Skeletal muscle tissue (tissue), 4 donors: ENCODE measurements around the gene PTPN14. TPM values are rescaled to one million over a fixed set of nuclear protein-coding genes. Genes with fewer than 3 reads are reported as not detected.

Source experiments
- H3K27ac ChIP-seq: one replicate; pipeline ENCODE4 v1.7.0; 2013; ENCODE audit warnings: mild to moderate bottlenecking, low read depth, low read length, inconsistent platforms
- H3K27me3 ChIP-seq, 3 donors: one replicate each; pipeline ENCODE4 v1.7.0; 2013; ENCODE audit warnings: low read length in 3 of 3; ENCODE audit not compliant: control insufficient read depth in 3 of 3, insufficient read depth in 3 of 3
- H3K36me3 ChIP-seq, 3 donors: one replicate each; pipeline ENCODE4 v1.7.0; 2013; ENCODE audit warnings: low read length in 3 of 3; ENCODE audit not compliant: control insufficient read depth in 3 of 3, insufficient read depth in 3 of 3
- H3K4me1 ChIP-seq, 3 donors: one replicate each; pipeline ENCODE4 v1.7.0; 2013; ENCODE audit warnings: low read length in 3 of 3, mild to moderate bottlenecking in 3 of 3; ENCODE audit not compliant: control insufficient read depth in 3 of 3, insufficient read depth in 3 of 3
- H3K4me3 ChIP-seq, 3 donors: one replicate each; pipeline ENCODE4 v1.7.0; 2013; ENCODE audit warnings: low read length in 3 of 3
- H3K9ac ChIP-seq, 3 donors: one replicate each; pipeline ENCODE4 v1.7.0; 2013; ENCODE audit warnings: low read length in 3 of 3, mild to moderate bottlenecking in 3 of 3, moderate library complexity in 2 of 3, low read depth in 1 of 3
- H3K9me3 ChIP-seq, 3 donors: one replicate each; pipeline ENCODE4 v1.7.0; 2013; ENCODE audit warnings: low read length in 3 of 3; ENCODE audit not compliant: control insufficient read depth in 3 of 3
- total RNA-seq: library from RNA; depleted of rRNA; stranded (reverse); fragments of >200 nt; gene quantifications from one replicate; pipeline ENCODE4 v1.2.3, GENCODE V29; 2014
- donor health status: Osteomylitis.

Gene PTPN14
- total RNA-seq, 1 donor from 2014 or later: 19.8 TPM

DNA sequence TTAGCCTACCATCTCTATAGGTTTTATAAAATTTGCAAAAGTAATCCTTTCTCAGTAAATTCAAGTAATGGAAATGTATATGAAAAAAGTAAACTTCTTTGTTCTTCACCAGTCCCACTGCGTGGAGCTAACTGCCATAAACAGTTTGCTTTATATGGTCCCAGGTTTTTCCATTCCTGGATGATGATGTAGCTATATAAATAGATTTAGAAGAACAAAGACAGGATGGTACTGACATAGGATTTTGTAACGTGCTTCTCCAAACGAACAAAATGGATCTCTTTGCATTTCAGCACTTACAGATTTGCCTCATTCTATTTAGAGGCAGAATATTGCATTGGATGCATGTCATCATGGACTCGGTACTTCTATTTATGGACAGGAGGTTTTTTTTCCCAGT is 213.2 kb downstream of the PTPN14 start:
- H3K36me3 ChIP-seq: peaks cover 0 to 5% (median 0%) of the 10 kb centered on the region in 3 donors
- peak overlapping the region in 1 of 3 donors; percentile 24 for H3K4me3 ChIP-seq
- no peaks in the 10 kb centered on the region for H3K9me3 ChIP-seq
- no peak overlapping the region for H3K27ac ChIP-seq
- peak overlapping the region in 1 of 3 donors; percentile 44 for H3K9ac ChIP-seq
- H3K27me3 ChIP-seq: no peaks in the 10 kb centered on the region
- peaks cover 7 to 9% (median 7%) of the 10 kb centered on the region in 3 donors for H3K4me1 ChIP-seq

GRCh38 chr1:214337511-214337910 is 213.9 kb downstream of the PTPN14 start:
- Histone ChIP-seq H3K27ac (no peak overlapping the region), H3K4me1 (peaks cover 7 to 11% (median 7%) of the 10 kb centered on the region in 3 donors), H3K9me3 (no peaks in the 10 kb centered on the region), H3K9ac (no peak overlapping the region), H3K4me3 (no peak overlapping the region), H3K27me3 (no peaks in the 10 kb centered on the region), H3K36me3 (peaks cover 0 to 5% (median 0%) of the 10 kb centered on the region in 3 donors)

GRCh38 chr1:214337015-214337414 is 214.4 kb downstream of the PTPN14 start:
- Histone ChIP-seq H3K9ac (no peak overlapping the region), H3K4me1 (peaks cover 7 to 11% (median 7%) of the 10 kb centered on the region in 3 donors), H3K36me3 (peaks cover 0 to 5% (median 0%) of the 10 kb centered on the region in 3 donors), H3K4me3 (no peak overlapping the region), H3K27me3 (no peaks in the 10 kb centered on the region), H3K9me3 (no peaks in the 10 kb centered on the region), H3K27ac (no peak overlapping the region)

GRCh38 chr1:214335567-214335966 is 215.8 kb downstream of the PTPN14 start:
- Histone ChIP-seq H3K27ac (no peak overlapping the region), H3K4me3 (no peak overlapping the region), H3K36me3 (peaks cover 0 to 5% (median 0%) of the 10 kb centered on the region in 3 donors), H3K9ac (no peak overlapping the region), H3K4me1 (peaks cover 7 to 12% (median 7%) of the 10 kb centered on the region in 3 donors), H3K27me3 (no peaks in the 10 kb centered on the region), H3K9me3 (no peaks in the 10 kb centered on the region)

- peaks cover 3 to 10% (median 10%) of the 10 kb centered on the region in 3 donors for H3K36me3 ChIP-seq
- no peak overlapping the region for H3K27ac ChIP-seq
Observed at GRCh38 chr1:214332946-214333798, 218.2 kb downstream of the PTPN14 start.

DNA sequence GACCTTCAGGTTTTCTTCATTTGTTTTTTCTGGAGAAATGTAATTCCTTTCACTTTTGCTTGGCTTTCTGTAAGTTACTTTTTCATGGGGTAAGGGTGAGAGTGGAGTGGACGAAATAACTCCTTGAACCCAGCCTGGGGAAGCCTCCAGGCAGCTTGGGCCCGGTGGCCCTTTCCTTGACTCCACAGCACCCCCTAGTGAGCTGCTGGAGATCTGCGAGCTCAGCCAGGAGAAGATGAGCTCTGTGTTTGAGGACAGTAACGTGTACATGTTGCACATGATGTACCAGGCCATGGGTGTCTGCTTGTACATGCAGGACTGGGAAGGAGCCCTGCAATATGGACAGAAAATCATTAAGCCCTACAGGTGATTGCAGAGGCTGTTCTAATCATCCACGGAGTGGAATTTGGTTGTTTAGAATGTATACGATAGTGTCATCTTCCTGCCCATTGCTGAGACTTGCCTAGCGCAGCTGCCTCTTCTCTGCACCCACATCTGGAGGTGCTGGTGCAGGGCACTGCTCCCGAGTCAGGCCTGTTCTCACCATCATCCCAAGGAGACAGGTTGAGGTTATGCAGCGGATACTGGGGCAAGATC is 219.5 kb downstream of the PTPN14 start:
- no peaks in the 10 kb centered on the region for H3K9me3 ChIP-seq
- no peak overlapping the region for H3K4me3 ChIP-seq
- H3K9ac ChIP-seq: no peak overlapping the region
- H3K27ac ChIP-seq: no peak overlapping the region
- H3K36me3 ChIP-seq: peaks cover 6 to 13% (median 10%) of the 10 kb centered on the region in 3 donors
- no peaks in the 10 kb centered on the region for H3K27me3 ChIP-seq
- H3K4me1 ChIP-seq: peaks cover 2 to 13% (median 7%) of the 10 kb centered on the region in 3 donors

More at GRCh38 chr1:214332946-214333798, 218.2 kb downstream of the PTPN14 start:
- no peak overlapping the region for H3K4me3 ChIP-seq
- H3K9me3 ChIP-seq: no peaks in the 10 kb centered on the region
- H3K27me3 ChIP-seq: no peaks in the 10 kb centered on the region
- H3K9ac ChIP-seq: peak overlapping the region in 1 of 3 donors; percentile 10
- H3K4me1 ChIP-seq: peaks cover 5 to 14% (median 14%) of the 10 kb centered on the region in 3 donors

DNA sequence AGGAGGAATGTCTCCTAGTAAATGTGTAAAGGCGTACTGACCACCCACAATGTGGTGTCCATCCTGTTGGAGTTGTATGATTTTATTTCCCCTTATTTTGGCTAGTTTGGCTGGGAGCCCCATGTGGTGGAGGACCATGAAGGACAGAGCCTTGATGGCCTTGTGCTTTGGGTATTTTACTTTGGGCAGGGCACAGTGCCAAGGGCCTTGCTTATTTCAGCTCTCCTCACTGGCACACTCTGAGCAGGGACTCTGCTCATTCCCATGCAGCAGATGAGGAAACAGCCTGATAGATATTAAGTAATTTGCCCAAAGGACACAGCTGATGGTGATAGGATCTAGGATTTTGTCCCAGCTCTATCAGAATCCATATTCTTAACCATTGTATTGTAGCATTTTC is 220.2 kb downstream of the PTPN14 start:
- H3K4me1 ChIP-seq: peaks cover 2 to 13% (median 7%) of the 10 kb centered on the region in 3 donors

GRCh38 chr1:214330715-214331114 is 220.7 kb downstream of the PTPN14 start:
- no peak overlapping the region for H3K27ac ChIP-seq
- H3K9me3 ChIP-seq: no peaks in the 10 kb centered on the region
- H3K9ac ChIP-seq: no peak overlapping the region
- no peak overlapping the region for H3K4me3 ChIP-seq
- peaks cover 2 to 13% (median 7%) of the 10 kb centered on the region in 3 donors for H3K4me1 ChIP-seq
- peaks cover 6 to 21% (median 13%) of the 10 kb centered on the region in 3 donors for H3K36me3 ChIP-seq
- H3K27me3 ChIP-seq: no peaks in the 10 kb centered on the region

More for the DNA sequence above, 220.2 kb downstream of the PTPN14 start:
- Histone ChIP-seq H3K27ac (no peak overlapping the region), H3K9ac (no peak overlapping the region), H3K9me3 (no peaks in the 10 kb centered on the region), H3K27me3 (no peaks in the 10 kb centered on the region), H3K36me3 (peaks cover 6 to 20% (median 13%) of the 10 kb centered on the region in 3 donors), H3K4me3 (no peak overlapping the region)

DNA sequence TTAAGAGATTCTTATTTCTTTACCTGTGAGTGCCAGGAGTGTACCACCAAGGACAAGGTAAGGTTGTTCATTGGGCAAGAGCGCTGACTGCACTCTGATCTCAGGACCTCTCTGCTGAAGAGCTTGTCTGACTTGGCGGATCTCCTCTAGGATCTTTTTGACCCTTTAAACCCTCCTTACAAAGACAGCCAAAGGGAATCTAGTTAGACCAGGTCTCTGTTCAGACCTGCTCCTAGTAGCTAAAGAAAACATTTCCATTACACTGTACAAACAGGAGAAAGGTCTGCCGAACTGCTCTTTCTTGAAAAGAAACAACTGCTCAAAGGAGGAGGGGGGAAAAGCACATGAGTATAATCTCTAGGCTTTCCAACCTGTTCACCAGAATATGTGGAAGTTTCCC is 221.2 kb downstream of the PTPN14 start:
- H3K4me3 ChIP-seq: no peak overlapping the region
- peaks cover 2 to 13% (median 7%) of the 10 kb centered on the region in 3 donors for H3K4me1 ChIP-seq
- no peak overlapping the region for H3K27ac ChIP-seq
- H3K36me3 ChIP-seq: peaks cover 6 to 24% (median 13%) of the 10 kb centered on the region in 3 donors
- H3K27me3 ChIP-seq: no peaks in the 10 kb centered on the region
- H3K9ac ChIP-seq: no peak overlapping the region
- H3K9me3 ChIP-seq: no peaks in the 10 kb centered on the region
